HepG2 (cell line): ENCODE results near the gene LCORL. TPM values are rescaled to one million over a fixed set of nuclear protein-coding genes. Genes with fewer than 3 reads are reported as not detected.

Source experiments
- FLYWCH1 ChIP-seq: sonication (generic); formaldehyde crosslinking; IDR thresholded peaks from 2 replicates; pipeline ENCODE4 v1.8.1; 2023; ENCODE audit warnings: mild to moderate bottlenecking, missing genetic modification reagents
- GABPA ChIP-seq, 2 experiments: IDR thresholded peaks; 2 replicates each; pipeline ENCODE4 v1.6.1; 2011 to 2016; ENCODE audit warnings: low read depth in 2 of 2, low read length in 1 of 2, missing biosample characterization in 1 of 2, missing genetic modification characterization in 1 of 2
- GZF1 ChIP-seq: sonication (generic); formaldehyde crosslinking; IDR thresholded peaks from 2 replicates; pipeline ENCODE4 v1.5.1; 2020; ENCODE audit warnings: mild to moderate bottlenecking, missing genetic modification reagents
- HCFC1 ChIP-seq: fragments of 150-350 bp; IDR thresholded peaks from 2 replicates; pipeline ENCODE4 v1.6.1; 2014; ENCODE audit warnings: low read depth, low read length
- HIVEP1 ChIP-seq: sonication (generic); formaldehyde crosslinking; IDR thresholded peaks from 2 replicates; pipeline ENCODE4 v1.4.0; 2020; ENCODE audit warnings: mild to moderate bottlenecking, missing genetic modification reagents
- HNF4A ChIP-seq: sonication (generic); formaldehyde crosslinking; IDR thresholded peaks from 2 replicates; pipeline ENCODE4 v1.4.0; 2020; ENCODE audit warnings: missing genetic modification reagents
- ZFX ChIP-seq: sonication (generic); formaldehyde crosslinking; IDR thresholded peaks from 2 replicates; pipeline ENCODE4 v1.4.0; 2020; ENCODE audit warnings: mild to moderate bottlenecking, low read depth, missing genetic modification reagents, moderate library complexity
- ZNF652 ChIP-seq: IDR thresholded peaks from 2 replicates; pipeline ENCODE4 v1.6.1; 2016; ENCODE audit warnings: low read depth, borderline replicate concordance
- ZNF776 ChIP-seq: sonication (generic); formaldehyde crosslinking; IDR thresholded peaks from 2 replicates; pipeline ENCODE4 v1.4.0; 2020; ENCODE audit warnings: mild to moderate bottlenecking, missing genetic modification reagents
- polyA plus RNA-seq, 8 experiments: library from polyadenylated mRNA; depleted of rRNA in 3 of 8; stranded (reverse) in 7 of 8; unstranded in 1 of 8; fragments of >200 nt; fragmentation: Illumina TruSeq in 4 of 8; extraction: Trizol in 4 of 8; gene quantifications; 2 replicates each; pipeline versions ENCODE4 v1.2.1 to v1.2.3, GENCODE V29; 2011 to 2016; ENCODE audit warnings: low read depth in 4 of 8, missing spikeins in 1 of 8, mixed read lengths in 1 of 8; ENCODE audit not compliant: insufficient read depth in 1 of 8
- total RNA-seq, 5 experiments: library from RNA; depleted of rRNA; stranded (reverse); fragments of >200 nt; fragmentation: Illumina TruSeq; extraction: Trizol; gene quantifications; 2 replicates each; pipeline ENCODE4 v1.2.3, GENCODE V29; 2016; ENCODE audit warnings: low read depth in 1 of 5
- TF ChIP-seq, protein P1 (sequence below): sonication (generic); formaldehyde crosslinking; IDR thresholded peaks from 2 replicates; pipeline ENCODE4 v1.8.1; 2023; ENCODE audit warnings: mild to moderate bottlenecking, missing genetic modification reagents, borderline replicate concordance
- TF ChIP-seq, protein P2 (sequence below): sonication (generic); formaldehyde crosslinking; IDR thresholded peaks from 2 replicates; pipeline ENCODE4 v1.4.0; 2020; ENCODE audit warnings: missing genetic modification reagents
- TF ChIP-seq, protein P3 (sequence below): sonication (generic); formaldehyde crosslinking; IDR thresholded peaks from 2 replicates; pipeline ENCODE4 v1.8.0; 2022; ENCODE audit warnings: mild to moderate bottlenecking, missing genetic modification reagents
- TF ChIP-seq, protein P4 (sequence below): sonication (generic); formaldehyde crosslinking; IDR thresholded peaks from 2 replicates; pipeline ENCODE4 v1.4.0; 2020; ENCODE audit warnings: missing genetic modification reagents, borderline replicate concordance
- TF ChIP-seq, protein P5 (sequence below): sonication (generic); formaldehyde crosslinking; IDR thresholded peaks from 2 replicates; pipeline ENCODE4 v1.5.0; 2020; ENCODE audit warnings: missing genetic modification reagents
- TF ChIP-seq, protein P6 (sequence below): sonication (generic); formaldehyde crosslinking; IDR thresholded peaks from 2 replicates; pipeline ENCODE4 v1.5.0; 2020; ENCODE audit warnings: missing genetic modification reagents
- TF ChIP-seq, protein P7 (sequence below): sonication (generic); formaldehyde crosslinking; IDR thresholded peaks from 2 replicates; pipeline ENCODE4 v1.4.0; 2020; ENCODE audit warnings: missing genetic modification reagents

LCORL gene
- total and polyA plus RNA-seq, 2 of the 13 experiments (the other 11 are each of a cell fraction or from before 2014, with no cell fraction given): 5.3 to 14.5 TPM

DNA sequence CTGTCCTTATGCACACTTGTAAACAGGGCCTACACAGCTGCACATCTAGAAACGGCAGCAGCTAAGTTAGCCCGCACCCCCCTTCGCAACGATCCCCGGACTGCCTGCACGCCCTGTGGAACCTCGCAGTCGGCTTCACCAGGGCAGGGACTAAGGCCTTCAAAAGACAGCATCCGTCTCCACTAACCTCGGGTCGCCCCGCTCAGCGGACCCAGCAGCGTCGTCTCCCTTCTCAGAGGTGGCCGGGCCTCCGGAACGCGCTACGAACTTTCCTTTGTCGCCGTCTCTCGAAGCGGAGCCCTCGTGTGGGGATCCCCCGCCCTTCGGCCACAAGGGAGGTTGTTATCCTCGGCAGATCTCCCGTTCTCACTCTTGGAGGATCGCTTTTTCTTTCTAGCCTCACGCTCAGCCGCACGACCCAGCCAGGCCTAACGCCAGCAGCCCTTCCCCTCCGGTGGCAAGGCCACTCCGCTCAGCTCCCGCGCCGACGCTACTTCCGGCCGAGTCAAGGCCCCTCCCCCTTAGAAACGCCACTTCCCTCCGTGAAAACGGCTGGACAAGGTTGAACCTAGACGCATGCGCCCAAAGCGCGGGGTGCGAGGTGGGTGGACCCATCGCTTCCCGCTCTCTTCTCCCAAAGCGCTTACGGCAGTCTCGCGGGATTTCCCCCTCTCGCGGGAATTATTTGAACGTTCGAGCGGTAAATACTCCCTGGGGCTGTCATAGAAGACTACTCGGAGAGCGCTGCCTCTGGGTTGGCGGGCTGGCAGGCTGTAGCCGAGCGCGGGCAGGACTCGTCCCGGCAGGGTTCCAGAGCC is 211.1 kb downstream of the LCORL start, which contains the start of the genes DCAF16 and NCAPG (continued):
- TF ChIP-seq, protein P1, sequence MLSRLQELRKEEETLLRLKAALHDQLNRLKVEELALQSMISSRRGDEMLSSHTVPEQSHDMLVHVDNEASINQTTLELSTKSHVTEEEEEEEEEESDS (CRISPR knock-in tag): 0 out of 2 replicates have a peak, but pooled peaks have one; percentile 68
- TF ChIP-seq ZNF776: peak; percentile 77; the same call in 1 of the 2 replicates
- TF ChIP-seq, protein P2, sequence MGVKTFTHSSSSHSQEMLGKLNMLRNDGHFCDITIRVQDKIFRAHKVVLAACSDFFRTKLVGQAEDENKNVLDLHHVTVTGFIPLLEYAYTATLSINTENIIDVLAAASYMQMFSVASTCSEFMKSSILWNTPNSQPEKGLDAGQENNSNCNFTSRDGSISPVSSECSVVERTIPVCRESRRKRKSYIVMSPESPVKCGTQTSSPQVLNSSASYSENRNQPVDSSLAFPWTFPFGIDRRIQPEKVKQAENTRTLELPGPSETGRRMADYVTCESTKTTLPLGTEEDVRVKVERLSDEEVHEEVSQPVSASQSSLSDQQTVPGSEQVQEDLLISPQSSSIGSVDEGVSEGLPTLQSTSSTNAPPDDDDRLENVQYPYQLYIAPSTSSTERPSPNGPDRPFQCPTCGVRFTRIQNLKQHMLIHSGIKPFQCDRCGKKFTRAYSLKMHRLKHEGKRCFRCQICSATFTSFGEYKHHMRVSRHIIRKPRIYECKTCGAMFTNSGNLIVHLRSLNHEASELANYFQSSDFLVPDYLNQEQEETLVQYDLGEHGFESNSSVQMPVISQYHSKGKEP (CRISPR knock-in tag): no peak
- no peak; the same call in 1 of the 2 replicates for TF ChIP-seq ZNF652 (CRISPR knock-in tag)
- TF ChIP-seq GABPA (IDR thresholded peaks at IDR 0.05; ENCODE audit: low read depth, low read length): peak; percentile 86
- peak; percentile 96 for TF ChIP-seq GABPA (CRISPR knock-in tag; IDR thresholded peaks at IDR 0.05; ENCODE audit: low read depth)
- TF ChIP-seq, protein P3, sequence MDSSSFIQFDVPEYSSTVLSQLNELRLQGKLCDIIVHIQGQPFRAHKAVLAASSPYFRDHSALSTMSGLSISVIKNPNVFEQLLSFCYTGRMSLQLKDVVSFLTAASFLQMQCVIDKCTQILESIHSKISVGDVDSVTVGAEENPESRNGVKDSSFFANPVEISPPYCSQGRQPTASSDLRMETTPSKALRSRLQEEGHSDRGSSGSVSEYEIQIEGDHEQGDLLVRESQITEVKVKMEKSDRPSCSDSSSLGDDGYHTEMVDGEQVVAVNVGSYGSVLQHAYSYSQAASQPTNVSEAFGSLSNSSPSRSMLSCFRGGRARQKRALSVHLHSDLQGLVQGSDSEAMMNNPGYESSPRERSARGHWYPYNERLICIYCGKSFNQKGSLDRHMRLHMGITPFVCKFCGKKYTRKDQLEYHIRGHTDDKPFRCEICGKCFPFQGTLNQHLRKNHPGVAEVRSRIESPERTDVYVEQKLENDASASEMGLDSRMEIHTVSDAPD (CRISPR knock-in tag): 0 out of 2 replicates have a peak, but pooled peaks have one; percentile 41
- TF ChIP-seq, protein P4, sequence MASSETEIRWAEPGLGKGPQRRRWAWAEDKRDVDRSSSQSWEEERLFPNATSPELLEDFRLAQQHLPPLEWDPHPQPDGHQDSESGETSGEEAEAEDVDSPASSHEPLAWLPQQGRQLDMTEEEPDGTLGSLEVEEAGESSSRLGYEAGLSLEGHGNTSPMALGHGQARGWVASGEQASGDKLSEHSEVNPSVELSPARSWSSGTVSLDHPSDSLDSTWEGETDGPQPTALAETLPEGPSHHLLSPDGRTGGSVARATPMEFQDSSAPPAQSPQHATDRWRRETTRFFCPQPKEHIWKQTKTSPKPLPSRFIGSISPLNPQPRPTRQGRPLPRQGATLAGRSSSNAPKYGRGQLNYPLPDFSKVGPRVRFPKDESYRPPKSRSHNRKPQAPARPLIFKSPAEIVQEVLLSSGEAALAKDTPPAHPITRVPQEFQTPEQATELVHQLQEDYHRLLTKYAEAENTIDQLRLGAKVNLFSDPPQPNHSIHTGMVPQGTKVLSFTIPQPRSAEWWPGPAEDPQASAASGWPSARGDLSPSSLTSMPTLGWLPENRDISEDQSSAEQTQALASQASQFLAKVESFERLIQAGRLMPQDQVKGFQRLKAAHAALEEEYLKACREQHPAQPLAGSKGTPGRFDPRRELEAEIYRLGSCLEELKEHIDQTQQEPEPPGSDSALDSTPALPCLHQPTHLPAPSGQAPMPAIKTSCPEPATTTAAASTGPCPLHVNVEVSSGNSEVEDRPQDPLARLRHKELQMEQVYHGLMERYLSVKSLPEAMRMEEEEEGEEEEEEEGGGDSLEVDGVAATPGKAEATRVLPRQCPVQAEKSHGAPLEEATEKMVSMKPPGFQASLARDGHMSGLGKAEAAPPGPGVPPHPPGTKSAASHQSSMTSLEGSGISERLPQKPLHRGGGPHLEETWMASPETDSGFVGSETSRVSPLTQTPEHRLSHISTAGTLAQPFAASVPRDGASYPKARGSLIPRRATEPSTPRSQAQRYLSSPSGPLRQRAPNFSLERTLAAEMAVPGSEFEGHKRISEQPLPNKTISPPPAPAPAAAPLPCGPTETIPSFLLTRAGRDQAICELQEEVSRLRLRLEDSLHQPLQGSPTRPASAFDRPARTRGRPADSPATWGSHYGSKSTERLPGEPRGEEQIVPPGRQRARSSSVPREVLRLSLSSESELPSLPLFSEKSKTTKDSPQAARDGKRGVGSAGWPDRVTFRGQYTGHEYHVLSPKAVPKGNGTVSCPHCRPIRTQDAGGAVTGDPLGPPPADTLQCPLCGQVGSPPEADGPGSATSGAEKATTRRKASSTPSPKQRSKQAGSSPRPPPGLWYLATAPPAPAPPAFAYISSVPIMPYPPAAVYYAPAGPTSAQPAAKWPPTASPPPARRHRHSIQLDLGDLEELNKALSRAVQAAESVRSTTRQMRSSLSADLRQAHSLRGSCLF (CRISPR knock-in tag): no peak
- TF ChIP-seq, protein P5, sequence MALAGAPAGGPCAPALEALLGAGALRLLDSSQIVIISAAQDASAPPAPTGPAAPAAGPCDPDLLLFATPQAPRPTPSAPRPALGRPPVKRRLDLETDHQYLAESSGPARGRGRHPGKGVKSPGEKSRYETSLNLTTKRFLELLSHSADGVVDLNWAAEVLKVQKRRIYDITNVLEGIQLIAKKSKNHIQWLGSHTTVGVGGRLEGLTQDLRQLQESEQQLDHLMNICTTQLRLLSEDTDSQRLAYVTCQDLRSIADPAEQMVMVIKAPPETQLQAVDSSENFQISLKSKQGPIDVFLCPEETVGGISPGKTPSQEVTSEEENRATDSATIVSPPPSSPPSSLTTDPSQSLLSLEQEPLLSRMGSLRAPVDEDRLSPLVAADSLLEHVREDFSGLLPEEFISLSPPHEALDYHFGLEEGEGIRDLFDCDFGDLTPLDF (CRISPR knock-in tag): peak; percentile 100
- TF ChIP-seq, protein P6, sequence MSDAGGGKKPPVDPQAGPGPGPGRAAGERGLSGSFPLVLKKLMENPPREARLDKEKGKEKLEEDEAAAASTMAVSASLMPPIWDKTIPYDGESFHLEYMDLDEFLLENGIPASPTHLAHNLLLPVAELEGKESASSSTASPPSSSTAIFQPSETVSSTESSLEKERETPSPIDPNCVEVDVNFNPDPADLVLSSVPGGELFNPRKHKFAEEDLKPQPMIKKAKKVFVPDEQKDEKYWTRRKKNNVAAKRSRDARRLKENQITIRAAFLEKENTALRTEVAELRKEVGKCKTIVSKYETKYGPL: no peak
- TF ChIP-seq, protein P7, sequence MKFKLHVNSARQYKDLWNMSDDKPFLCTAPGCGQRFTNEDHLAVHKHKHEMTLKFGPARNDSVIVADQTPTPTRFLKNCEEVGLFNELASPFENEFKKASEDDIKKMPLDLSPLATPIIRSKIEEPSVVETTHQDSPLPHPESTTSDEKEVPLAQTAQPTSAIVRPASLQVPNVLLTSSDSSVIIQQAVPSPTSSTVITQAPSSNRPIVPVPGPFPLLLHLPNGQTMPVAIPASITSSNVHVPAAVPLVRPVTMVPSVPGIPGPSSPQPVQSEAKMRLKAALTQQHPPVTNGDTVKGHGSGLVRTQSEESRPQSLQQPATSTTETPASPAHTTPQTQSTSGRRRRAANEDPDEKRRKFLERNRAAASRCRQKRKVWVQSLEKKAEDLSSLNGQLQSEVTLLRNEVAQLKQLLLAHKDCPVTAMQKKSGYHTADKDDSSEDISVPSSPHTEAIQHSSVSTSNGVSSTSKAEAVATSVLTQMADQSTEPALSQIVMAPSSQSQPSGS: no peak
- peak; percentile 78; the same call in 1 of the 2 replicates for TF ChIP-seq GZF1 (CRISPR knock-in tag)
- peak; percentile 11; the same call in 1 of the 2 replicates for TF ChIP-seq FLYWCH1 (CRISPR knock-in tag)
- no peak; the same call in 1 of the 2 replicates for TF ChIP-seq HIVEP1
- TF ChIP-seq HCFC1: peak; percentile 32; the same call in 1 of the 2 replicates
- TF ChIP-seq ZFX (CRISPR knock-in tag): peak; percentile 99
- TF ChIP-seq HNF4A (CRISPR knock-in tag): no peak
